Neural cell (in vitro differentiated cells): ENCODE data around the gene ADCY5. TPM values are rescaled to one million over a fixed set of nuclear protein-coding genes. Genes with fewer than 3 reads are reported as not detected.

ENCODE experiments used
- H2AFZ ChIP-seq: fragments of 200-600, 300-800 bp; sonication (generic), shearing (Covaris generic); 2 replicates; pipeline ENCODE4 v1.6.0; 2014; ENCODE audit warnings: low read depth, mild to moderate bottlenecking, antibody characterized with exemption, low read length, moderate library complexity
- H3F3A ChIP-seq: fragments of 200-600 bp; shearing (Covaris generic); 2 replicates; pipeline ENCODE4 v1.6.1; 2016; ENCODE audit warnings: mild to moderate bottlenecking, moderate library complexity, mixed read lengths, antibody characterized with exemption, low read length; ENCODE audit not compliant: insufficient read depth, poor library complexity, severe bottlenecking
- H3K27ac ChIP-seq: fragments of 200-600, 300-800 bp; sonication (generic), shearing (Covaris generic); 2 replicates; pipeline ENCODE4 v1.5.1; 2014; ENCODE audit warnings: mild to moderate bottlenecking, low read length, moderate library complexity
- H3K27me3 ChIP-seq: fragments of 300-800, 200-600 bp; sonication (generic), shearing (Covaris generic); 2 replicates; pipeline ENCODE4 v1.6.0; 2014; ENCODE audit warnings: mild to moderate bottlenecking, low read depth, low read length, moderate library complexity; ENCODE audit not compliant: insufficient read depth
- H3K36me3 ChIP-seq: fragments of 300-800, 200-600 bp; sonication (generic), shearing (Covaris generic); 2 replicates; pipeline ENCODE4 v1.5.1; 2014; ENCODE audit warnings: mild to moderate bottlenecking, antibody characterized with exemption, low read length, moderate library complexity; ENCODE audit not compliant: insufficient read depth
- H3K4me2 ChIP-seq: fragments of 300-800, 200-600 bp; sonication (generic), shearing (Covaris generic); 2 replicates; pipeline ENCODE4 v1.6.0; 2014; ENCODE audit warnings: mild to moderate bottlenecking, low read length
- H3K4me3 ChIP-seq: fragments of 300-800, 200-600 bp; sonication (generic), shearing (Covaris generic); 2 replicates; pipeline ENCODE4 v1.5.1; 2014; ENCODE audit warnings: mild to moderate bottlenecking, low read length, moderate library complexity
- H3K79me2 ChIP-seq: fragments of 200-600 bp; shearing (Covaris generic); replicated peaks from 2 replicates; pipeline ENCODE4 v1.6.0; 2014; ENCODE audit warnings: mild to moderate bottlenecking, low read length, moderate library complexity; ENCODE audit not compliant: insufficient read depth
- H3K9ac ChIP-seq: fragments of 300-800, 200-600 bp; sonication (generic), shearing (Covaris generic); 2 replicates; pipeline ENCODE4 v1.6.1; 2016; ENCODE audit warnings: mild to moderate bottlenecking, low read length, mixed read lengths
- H3K9me2 ChIP-seq: fragments of 200-600 bp; shearing (Covaris generic); 2 replicates; pipeline ENCODE4 v1.6.1; 2016; ENCODE audit warnings: mild to moderate bottlenecking, low read length, mixed read lengths; ENCODE audit not compliant: insufficient read depth
- H3K9me3 ChIP-seq: fragments of 200-600, 300-800 bp; sonication (generic), shearing (Covaris generic); 2 replicates; pipeline ENCODE4 v1.6.1; 2016; ENCODE audit warnings: mild to moderate bottlenecking, mixed run types, low read length, moderate library complexity, mixed read lengths
- H4K20me1 ChIP-seq: fragments of 200-600 bp; shearing (Covaris generic); 2 replicates; pipeline ENCODE4 v1.6.1; 2016; ENCODE audit warnings: mild to moderate bottlenecking, mixed run types; ENCODE audit not compliant: insufficient read depth
- EP300 ChIP-seq: fragments of 450-650 bp; conservative IDR thresholded peaks from 2 replicates; pipeline ENCODE4 v1.6.1; 2014; ENCODE audit warnings: antibody characterized with exemption, mild to moderate bottlenecking, moderate library complexity; ENCODE audit not compliant: poor library complexity, severe bottlenecking
- EZH2 ChIP-seq: fragments of 200-600, 300-800 bp; shearing (Covaris generic), sonication (generic); IDR thresholded peaks from 2 replicates; pipeline ENCODE4 v1.6.1; 2014; ENCODE audit warnings: antibody characterized with exemption, low read length, borderline replicate concordance, mild to moderate bottlenecking; ENCODE audit not compliant: insufficient read depth, poor library complexity, severe bottlenecking
- MXI1 ChIP-seq: fragments of 450-650 bp; conservative IDR thresholded peaks from 2 replicates; pipeline ENCODE4 v1.6.1; 2014; ENCODE audit warnings: antibody characterized with exemption, mild to moderate bottlenecking; ENCODE audit not compliant: poor library complexity, severe bottlenecking
- POLR2AphosphoS5 ChIP-seq: IDR thresholded peaks from 2 replicates; pipeline ENCODE4 v1.6.1; 2012
- RAD21 ChIP-seq: fragments of 450-650 bp; conservative IDR thresholded peaks from 2 replicates; pipeline ENCODE4 v1.6.1; 2014; ENCODE audit warnings: antibody characterized with exemption, mild to moderate bottlenecking, moderate library complexity
- SMC3 ChIP-seq: fragments of 450-650 bp; conservative IDR thresholded peaks from 2 replicates; pipeline ENCODE4 v1.6.1; 2014; ENCODE audit warnings: antibody characterized with exemption, mild to moderate bottlenecking, moderate library complexity; ENCODE audit not compliant: poor library complexity
- TAF1 ChIP-seq: IDR thresholded peaks from 2 replicates; pipeline ENCODE4 v1.6.1; 2012; ENCODE audit warnings: low read depth
- polyA plus RNA-seq: library from polyadenylated mRNA; depleted of rRNA; stranded (reverse); fragments of >200 nt; gene quantifications from 2 replicates; pipeline ENCODE4 v1.2.3, GENCODE V29; 2014
- TF ChIP-seq, protein P1 (sequence below): fragments of 450-650 bp; IDR thresholded peaks from 2 replicates; pipeline ENCODE4 v1.5.1; 2014; ENCODE audit warnings: antibody characterized with exemption, mild to moderate bottlenecking, moderate library complexity; ENCODE audit not compliant: poor library complexity, severe bottlenecking
- TF ChIP-seq, protein P2 (sequence below): IDR thresholded peaks from 2 replicates; pipeline ENCODE4 v1.6.1; 2012; ENCODE audit warnings: borderline replicate concordance

The ADCY5 gene
- polyA plus RNA-seq, 1 donor from 2014 or later: 7.7 TPM

GRCh38 chr3:123275691-123276090 lies 173.2 kb downstream of the ADCY5 start:
- Histone ChIP-seq H3K27ac (no peak overlapping the region), H3K9me3 (no peaks in the 10 kb centered on the region), H3K79me2 (no peaks in the 10 kb centered on the region), H3K9ac (no peak overlapping the region), H4K20me1 (no peaks in the 10 kb centered on the region), H3K36me3 (no peaks in the 10 kb centered on the region), H3K9me2 (no peaks in the 10 kb centered on the region), H3K4me2 (no peak overlapping the region), H3K27me3 (no peaks in the 10 kb centered on the region), H3K4me3 (no peak overlapping the region), H2AFZ (no peak overlapping the region), H3F3A (no peaks in the 10 kb centered on the region)
- TF ChIP-seq, protein P1, sequence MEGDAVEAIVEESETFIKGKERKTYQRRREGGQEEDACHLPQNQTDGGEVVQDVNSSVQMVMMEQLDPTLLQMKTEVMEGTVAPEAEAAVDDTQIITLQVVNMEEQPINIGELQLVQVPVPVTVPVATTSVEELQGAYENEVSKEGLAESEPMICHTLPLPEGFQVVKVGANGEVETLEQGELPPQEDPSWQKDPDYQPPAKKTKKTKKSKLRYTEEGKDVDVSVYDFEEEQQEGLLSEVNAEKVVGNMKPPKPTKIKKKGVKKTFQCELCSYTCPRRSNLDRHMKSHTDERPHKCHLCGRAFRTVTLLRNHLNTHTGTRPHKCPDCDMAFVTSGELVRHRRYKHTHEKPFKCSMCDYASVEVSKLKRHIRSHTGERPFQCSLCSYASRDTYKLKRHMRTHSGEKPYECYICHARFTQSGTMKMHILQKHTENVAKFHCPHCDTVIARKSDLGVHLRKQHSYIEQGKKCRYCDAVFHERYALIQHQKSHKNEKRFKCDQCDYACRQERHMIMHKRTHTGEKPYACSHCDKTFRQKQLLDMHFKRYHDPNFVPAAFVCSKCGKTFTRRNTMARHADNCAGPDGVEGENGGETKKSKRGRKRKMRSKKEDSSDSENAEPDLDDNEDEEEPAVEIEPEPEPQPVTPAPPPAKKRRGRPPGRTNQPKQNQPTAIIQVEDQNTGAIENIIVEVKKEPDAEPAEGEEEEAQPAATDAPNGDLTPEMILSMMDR: no peak
- TF ChIP-seq EZH2: no peak
- no peak for TF ChIP-seq SMC3
- TF ChIP-seq EP300: no peak
- TF ChIP-seq TAF1: no peak
- no peak for TF ChIP-seq RAD21

- Histone ChIP-seq H3K9ac (no peak overlapping the region), H3K4me2 (no peak overlapping the region)
- TF ChIP-seq RAD21 (no peak), EZH2 (no peak), EP300 (no peak), TAF1 (no peak), POLR2AphosphoS5 (no peak), MXI1 (no peak), SMC3 (no peak)
- TF ChIP-seq, protein P1: no peak
- TF ChIP-seq, protein P2, sequence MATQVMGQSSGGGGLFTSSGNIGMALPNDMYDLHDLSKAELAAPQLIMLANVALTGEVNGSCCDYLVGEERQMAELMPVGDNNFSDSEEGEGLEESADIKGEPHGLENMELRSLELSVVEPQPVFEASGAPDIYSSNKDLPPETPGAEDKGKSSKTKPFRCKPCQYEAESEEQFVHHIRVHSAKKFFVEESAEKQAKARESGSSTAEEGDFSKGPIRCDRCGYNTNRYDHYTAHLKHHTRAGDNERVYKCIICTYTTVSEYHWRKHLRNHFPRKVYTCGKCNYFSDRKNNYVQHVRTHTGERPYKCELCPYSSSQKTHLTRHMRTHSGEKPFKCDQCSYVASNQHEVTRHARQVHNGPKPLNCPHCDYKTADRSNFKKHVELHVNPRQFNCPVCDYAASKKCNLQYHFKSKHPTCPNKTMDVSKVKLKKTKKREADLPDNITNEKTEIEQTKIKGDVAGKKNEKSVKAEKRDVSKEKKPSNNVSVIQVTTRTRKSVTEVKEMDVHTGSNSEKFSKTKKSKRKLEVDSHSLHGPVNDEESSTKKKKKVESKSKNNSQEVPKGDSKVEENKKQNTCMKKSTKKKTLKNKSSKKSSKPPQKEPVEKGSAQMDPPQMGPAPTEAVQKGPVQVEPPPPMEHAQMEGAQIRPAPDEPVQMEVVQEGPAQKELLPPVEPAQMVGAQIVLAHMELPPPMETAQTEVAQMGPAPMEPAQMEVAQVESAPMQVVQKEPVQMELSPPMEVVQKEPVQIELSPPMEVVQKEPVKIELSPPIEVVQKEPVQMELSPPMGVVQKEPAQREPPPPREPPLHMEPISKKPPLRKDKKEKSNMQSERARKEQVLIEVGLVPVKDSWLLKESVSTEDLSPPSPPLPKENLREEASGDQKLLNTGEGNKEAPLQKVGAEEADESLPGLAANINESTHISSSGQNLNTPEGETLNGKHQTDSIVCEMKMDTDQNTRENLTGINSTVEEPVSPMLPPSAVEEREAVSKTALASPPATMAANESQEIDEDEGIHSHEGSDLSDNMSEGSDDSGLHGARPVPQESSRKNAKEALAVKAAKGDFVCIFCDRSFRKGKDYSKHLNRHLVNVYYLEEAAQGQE: no peak
Observed at GRCh38 chr3:123272547-123272946, 176.3 kb downstream of the ADCY5 start.

More at GRCh38 chr3:123272547-123272946, 176.3 kb downstream of the ADCY5 start:
- no peak overlapping the region for H2AFZ ChIP-seq
- no peak overlapping the region for H3K27ac ChIP-seq
- no peaks in the 10 kb centered on the region for H3K27me3 ChIP-seq
- H3K79me2 ChIP-seq: no peaks in the 10 kb centered on the region
- no peaks in the 10 kb centered on the region for H3F3A ChIP-seq
- no peaks in the 10 kb centered on the region for H3K36me3 ChIP-seq
- no peaks in the 10 kb centered on the region for H4K20me1 ChIP-seq
- no peak overlapping the region for H3K4me3 ChIP-seq
- no peaks in the 10 kb centered on the region for H3K9me2 ChIP-seq
- H3K9me3 ChIP-seq: no peaks in the 10 kb centered on the region
